Progenitor cell of endocrine pancreas (in vitro differentiated cells): ENCODE measurements around the gene APOE. TPM values are rescaled to one million over a fixed set of nuclear protein-coding genes. Genes with fewer than 3 reads are reported as not detected.
A peak's percentile ranks its signal among the peaks of the same experiment; 100 is the strongest.

Experiments used
- DNase-seq: peaks from one replicate; pipeline ENCODE4 v3.0.0; 2021; ENCODE audit warnings: low spot score; ENCODE audit not compliant: unreplicated experiment
- H3K27ac Mint-ChIP-seq: 2 replicates; pipeline ENCODE4 v1.8.0; 2021; ENCODE audit warnings: mild to moderate bottlenecking, moderate library complexity, mixed read lengths
- H3K27me3 Mint-ChIP-seq: 2 replicates; pipeline ENCODE4 v1.8.0; 2021; ENCODE audit warnings: mixed read lengths
- H3K36me3 Mint-ChIP-seq: 2 replicates; pipeline ENCODE4 v1.8.0; 2022; ENCODE audit warnings: mixed read lengths; ENCODE audit not compliant: insufficient read depth
- H3K4me1 Mint-ChIP-seq: 2 replicates; pipeline ENCODE4 v1.8.0; 2021; ENCODE audit warnings: low read depth, mixed read lengths
- H3K4me3 Mint-ChIP-seq: 2 replicates; pipeline ENCODE4 v1.8.0; 2021; ENCODE audit warnings: low read depth, mild to moderate bottlenecking, moderate library complexity, mixed read lengths
- H3K9me3 Mint-ChIP-seq: 2 replicates; pipeline ENCODE4 v1.8.0; 2021; ENCODE audit warnings: low read depth, mixed read lengths
- total RNA-seq: library from RNA; stranded (reverse); gene quantifications from 2 replicates; pipeline ENCODE4 v1.2.1, GENCODE V29; 2021
- TF ChIP-seq, protein P1 (sequence below): fragments of 200-600 bp; sonication (generic); IDR thresholded peaks from one replicate; pipeline ENCODE4 v1.5.0; 2021; ENCODE audit warnings: antibody characterized with exemption, mild to moderate bottlenecking; ENCODE audit not compliant: unreplicated experiment

The APOE gene
- total RNA-seq, 1 donor from 2014 or later = 198 TPM

DNA sequence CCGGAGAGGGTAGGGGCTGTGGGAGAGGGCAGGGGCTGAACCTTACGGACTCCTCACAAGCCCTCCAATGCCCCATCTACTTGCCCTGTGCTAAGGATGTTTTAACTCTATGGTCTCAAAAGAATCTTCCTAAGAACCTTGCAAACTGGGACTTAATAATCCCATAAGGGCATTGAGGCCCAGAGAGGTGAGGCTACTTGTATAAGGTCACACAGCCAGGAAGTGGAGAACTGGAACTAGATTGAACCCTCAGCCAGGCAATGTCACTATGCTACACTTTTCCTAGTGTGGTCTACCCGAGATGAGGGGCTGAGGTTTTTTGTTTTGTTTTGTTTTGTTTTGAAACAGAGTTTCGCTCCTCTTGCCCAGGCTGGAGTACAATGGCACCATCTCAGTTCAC is 25.9 kb downstream of the APOE start:
- H3K27me3 Mint-ChIP-seq = no peaks in the 10 kb centered on the region
- H3K27ac Mint-ChIP-seq = no peak overlapping the region
- no peaks in the 10 kb centered on the region for H3K36me3 Mint-ChIP-seq
- no peaks in the 10 kb centered on the region for H3K9me3 Mint-ChIP-seq
- no peak overlapping the region for H3K4me3 Mint-ChIP-seq
- H3K4me1 Mint-ChIP-seq = peaks cover 17% of the 10 kb centered on the region
- DNase-seq = no peak
- TF ChIP-seq, protein P1, sequence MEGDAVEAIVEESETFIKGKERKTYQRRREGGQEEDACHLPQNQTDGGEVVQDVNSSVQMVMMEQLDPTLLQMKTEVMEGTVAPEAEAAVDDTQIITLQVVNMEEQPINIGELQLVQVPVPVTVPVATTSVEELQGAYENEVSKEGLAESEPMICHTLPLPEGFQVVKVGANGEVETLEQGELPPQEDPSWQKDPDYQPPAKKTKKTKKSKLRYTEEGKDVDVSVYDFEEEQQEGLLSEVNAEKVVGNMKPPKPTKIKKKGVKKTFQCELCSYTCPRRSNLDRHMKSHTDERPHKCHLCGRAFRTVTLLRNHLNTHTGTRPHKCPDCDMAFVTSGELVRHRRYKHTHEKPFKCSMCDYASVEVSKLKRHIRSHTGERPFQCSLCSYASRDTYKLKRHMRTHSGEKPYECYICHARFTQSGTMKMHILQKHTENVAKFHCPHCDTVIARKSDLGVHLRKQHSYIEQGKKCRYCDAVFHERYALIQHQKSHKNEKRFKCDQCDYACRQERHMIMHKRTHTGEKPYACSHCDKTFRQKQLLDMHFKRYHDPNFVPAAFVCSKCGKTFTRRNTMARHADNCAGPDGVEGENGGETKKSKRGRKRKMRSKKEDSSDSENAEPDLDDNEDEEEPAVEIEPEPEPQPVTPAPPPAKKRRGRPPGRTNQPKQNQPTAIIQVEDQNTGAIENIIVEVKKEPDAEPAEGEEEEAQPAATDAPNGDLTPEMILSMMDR = no peak

DNA sequence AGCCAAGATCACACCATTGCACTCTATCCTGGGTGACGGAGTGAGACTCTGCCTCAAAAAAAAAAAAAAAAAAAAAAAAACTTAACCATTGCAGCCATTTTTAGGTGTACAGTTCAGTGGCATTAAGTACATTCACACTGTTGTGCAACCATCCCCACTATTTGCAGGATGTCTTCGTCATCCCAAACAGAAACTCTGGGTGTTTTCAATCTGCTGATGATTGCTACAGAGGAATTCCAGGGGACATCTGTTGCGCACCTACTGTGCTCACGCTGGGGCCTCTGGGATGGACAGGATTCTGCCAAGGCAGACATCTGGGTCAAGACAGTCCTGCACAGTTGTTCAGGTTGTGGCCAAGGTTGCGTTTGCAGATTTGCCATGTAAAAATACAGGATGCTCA is 34.1 kb downstream of the APOE start:
- DNase-seq = no peak
- Mint-ChIP-seq H3K36me3 (no peaks in the 10 kb centered on the region), H3K27ac (no peak overlapping the region), H3K4me1 (peaks cover 6% of the 10 kb centered on the region), H3K4me3 (no peak overlapping the region), H3K9me3 (no peaks in the 10 kb centered on the region), H3K27me3 (no peaks in the 10 kb centered on the region)
- TF ChIP-seq, protein P1 = no peak

DNA sequence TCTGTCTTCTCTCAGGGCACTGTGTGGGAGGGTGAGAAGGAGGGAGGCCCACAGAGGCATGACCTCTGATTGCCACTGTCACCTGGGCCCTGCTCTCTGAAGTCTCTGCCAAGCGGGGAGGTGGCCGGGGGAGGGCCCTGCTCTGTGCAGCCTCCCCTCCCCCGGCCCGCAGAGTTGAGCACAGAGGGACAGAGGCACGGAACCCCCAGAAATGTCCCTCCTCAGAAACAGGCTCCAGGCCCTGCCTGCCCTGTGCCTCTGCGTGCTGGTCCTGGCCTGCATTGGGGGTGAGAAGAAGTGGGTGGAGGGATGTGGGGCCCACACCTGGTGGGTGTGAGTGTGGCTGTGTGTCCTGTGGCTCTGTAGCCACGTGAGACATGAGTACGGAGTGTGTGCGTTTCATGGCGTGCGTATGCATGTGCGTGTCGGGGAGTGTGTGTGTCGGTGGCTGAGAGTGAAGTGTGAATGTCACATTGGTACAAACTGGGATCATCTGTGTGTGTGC is 36.5 kb downstream of the APOE start, which contains the start of gene APOC4:
Gene APOC4 (plus strand): TSS at position 171 of the 505 bp plus-strand sequence. CDS start 41 bp downstream, at position 212.
- TF ChIP-seq, protein P1 = no peak
- Mint-ChIP-seq H3K4me3 (no peak within 1 kb of the TSS), H3K27me3 (no peaks in the 10 kb centered on the region), H3K4me1 (no peaks in the 10 kb centered on the region), H3K36me3 (no peaks in the 10 kb centered on the region), H3K27ac (peak within 1 kb of the TSS; percentile 21), H3K9me3 (no peaks in the 10 kb centered on the region)
- no peak for DNase-seq

DNA sequence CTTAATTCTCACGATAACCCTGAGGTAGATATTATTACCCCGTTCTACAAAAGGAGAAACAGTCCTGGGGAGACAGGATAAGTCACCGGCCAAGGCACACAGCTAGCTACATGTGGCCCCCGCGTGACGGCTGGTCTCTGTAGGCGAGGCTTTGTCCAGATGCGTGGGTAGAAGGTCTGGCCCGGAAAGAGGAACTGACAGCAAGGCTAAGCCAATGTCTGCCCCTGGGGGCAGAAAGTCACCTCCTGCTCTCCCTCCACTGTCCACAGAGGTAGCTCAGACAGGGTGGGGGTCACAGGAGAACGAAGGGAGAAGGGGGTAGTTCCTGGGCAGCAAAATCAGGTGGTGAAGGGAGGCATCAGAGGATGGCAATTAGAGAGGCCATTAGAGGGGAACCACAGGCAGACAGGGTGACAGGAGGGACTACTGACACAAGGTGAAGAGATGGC is 38.2 kb downstream of the APOE start:
- Mint-ChIP-seq H3K4me3 (no peak overlapping the region), H3K27ac (no peak overlapping the region), H3K9me3 (no peaks in the 10 kb centered on the region), H3K4me1 (no peaks in the 10 kb centered on the region), H3K27me3 (no peaks in the 10 kb centered on the region), H3K36me3 (no peaks in the 10 kb centered on the region)
- TF ChIP-seq, protein P1 = no peak
- no peak for DNase-seq

DNA sequence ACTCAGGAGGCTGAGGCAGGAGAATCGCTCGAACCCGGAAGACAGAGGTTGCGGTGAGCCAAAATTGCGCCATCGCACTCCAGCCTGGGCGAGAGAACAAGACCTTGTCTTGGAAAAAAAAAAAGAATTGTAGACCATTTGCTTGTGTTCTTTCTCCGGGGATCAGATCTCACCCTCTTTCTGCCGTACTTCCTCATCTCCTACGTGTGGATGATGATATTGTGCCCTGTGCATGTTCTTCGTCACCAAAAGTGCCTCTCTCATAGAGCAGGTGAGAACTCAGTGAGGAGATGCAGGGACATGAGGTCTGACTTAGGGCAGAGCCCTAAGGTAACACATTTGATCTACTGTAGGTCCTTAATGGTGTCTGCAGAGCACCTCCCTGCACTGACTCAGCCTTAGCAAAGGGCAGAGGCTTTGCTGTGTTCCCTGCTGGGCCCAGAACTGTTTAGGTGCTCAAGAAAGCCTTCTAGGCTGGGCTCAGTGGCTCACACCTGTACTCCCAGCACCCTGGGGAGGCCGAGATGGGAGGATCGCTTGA is 41.5 kb downstream of the APOE start:
- Mint-ChIP-seq H3K36me3 (no peaks in the 10 kb centered on the region), H3K27ac (no peak overlapping the region), H3K4me1 (peaks cover 2% of the 10 kb centered on the region), H3K4me3 (no peak overlapping the region), H3K9me3 (no peaks in the 10 kb centered on the region), H3K27me3 (no peaks in the 10 kb centered on the region)
- TF ChIP-seq, protein P1 = no peak
- no peak for DNase-seq
